Gastroesophageal sphincter (tissue), 2 donors: ENCODE data around the gene FHIT.

Experiments used
- POLR2A ChIP-seq, 2 donors: fragments of 450-650 bp; IDR thresholded peaks; one replicate each; pipeline ENCODE4 v1.6.1; 2017; ENCODE audit warnings: antibody characterized with exemption in 2 of 2, mild to moderate bottlenecking in 2 of 2, moderate library complexity in 1 of 2
- POLR2AphosphoS5 ChIP-seq: sonication (generic); formaldehyde crosslinking; IDR thresholded peaks from one replicate; pipeline ENCODE4 v1.6.1; 2017; ENCODE audit warnings: antibody characterized with exemption

- TF ChIP-seq POLR2A (IDR thresholded peaks at IDR 0.05) (no peak), POLR2AphosphoS5 (no peak)
Observed at GRCh38 chr3:59821274-59821673, 1430.0 kb downstream of the FHIT start.
